Epidermal melanocyte (primary cell): ENCODE measurements around the gene KLF13.

Experiments
- DNase-seq: peaks from one replicate; pipeline ENCODE4 v3.0.0; 2011; ENCODE audit warnings: low spot score; ENCODE audit not compliant: insufficient read length

Gene KLF13

GRCh38 chr15:31300208-31300661 lies 26.4 kb upstream of the KLF13 start:
- peak; percentile 51 for DNase-seq

GRCh38 chr15:31300981-31301672 lies 25.5 kb upstream of the KLF13 start:
- DNase-seq, result no peak

DNA sequence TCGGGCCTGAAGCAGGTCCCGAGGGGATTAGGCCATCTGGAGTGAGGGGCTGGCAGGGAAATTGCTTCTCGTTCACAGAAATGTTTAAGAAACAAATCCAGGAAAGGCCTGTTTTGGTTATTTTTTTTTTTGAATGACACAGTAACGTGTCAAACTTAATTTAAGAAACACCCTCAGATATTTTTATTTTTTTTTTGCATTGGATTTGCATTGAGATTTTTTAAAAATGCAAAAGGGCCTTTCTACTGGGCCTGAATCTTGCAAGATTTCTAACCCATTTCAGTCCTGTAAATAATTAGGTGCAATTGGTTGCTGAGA lies 25.0 kb upstream of the KLF13 start:
- DNase-seq, result no peak

DNA sequence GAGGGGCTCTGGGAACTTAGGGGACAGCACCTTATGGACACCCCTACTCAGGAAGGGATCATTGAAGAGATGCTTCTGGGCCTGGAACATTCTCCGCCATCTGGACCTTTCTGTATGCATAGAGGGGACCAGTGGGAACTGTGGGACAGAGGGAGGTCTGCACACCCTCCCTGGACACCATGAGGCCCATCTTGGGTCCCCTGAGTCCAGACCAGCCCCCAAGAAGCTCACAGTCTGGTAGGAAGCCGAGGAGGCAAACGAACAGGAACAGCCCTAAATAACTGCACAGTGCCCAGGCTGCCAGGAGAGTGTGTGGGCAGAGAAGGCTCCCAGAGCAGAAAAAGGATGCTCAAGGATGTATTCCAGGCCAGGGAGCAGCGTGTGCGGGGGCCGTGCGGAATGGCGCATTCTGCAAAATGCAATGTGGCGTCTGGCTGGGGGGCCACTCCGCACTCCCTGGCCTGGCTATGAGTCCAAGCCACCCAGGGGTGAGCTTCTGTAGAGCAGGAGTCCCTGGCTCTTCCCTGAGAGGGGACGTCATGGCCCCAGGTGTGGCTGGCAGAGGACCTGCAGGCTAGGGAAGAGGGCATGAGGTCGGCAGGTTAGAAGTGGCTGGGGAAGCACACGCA lies 24.5 kb upstream of the KLF13 start:
- DNase-seq, result no peak

GRCh38 chr15:31302778-31303725 lies 23.6 kb upstream of the KLF13 start:
- no peak for DNase-seq

GRCh38 chr15:31303726-31304648 lies 22.6 kb upstream of the KLF13 start:
- DNase-seq, result no peak

DNA sequence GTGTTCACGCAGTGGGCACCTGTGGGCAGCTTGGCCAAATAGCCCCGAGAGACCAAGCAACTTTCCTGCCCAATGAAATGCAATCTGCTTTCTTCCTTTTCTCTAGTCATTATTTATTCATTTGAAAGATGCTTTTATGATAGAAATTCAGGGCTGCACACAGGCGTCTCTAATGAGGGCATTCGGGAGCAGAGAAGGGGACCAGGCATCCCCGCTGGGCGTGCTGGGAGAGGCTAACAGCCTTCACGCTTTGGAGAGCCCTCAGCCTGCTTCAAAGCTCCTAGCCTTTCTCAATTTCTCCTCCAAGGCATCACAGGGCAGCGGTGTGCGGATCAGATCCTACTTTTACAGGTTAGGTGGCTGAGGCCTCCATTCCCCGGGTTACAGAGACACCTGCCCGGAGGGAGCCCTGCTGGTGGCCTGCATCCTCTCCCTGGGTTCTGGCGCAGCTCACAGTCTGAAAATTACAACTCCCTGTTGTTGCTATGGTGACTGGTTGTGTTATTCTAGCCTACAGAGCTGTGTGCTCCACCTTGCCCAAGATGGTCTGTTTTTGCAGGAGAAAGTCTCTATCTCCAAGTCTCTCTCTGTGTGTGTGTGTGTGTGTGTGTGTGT lies 21.8 kb upstream of the KLF13 start:
- no peak for DNase-seq

GRCh38 chr15:31305375-31305774 lies 21.3 kb upstream of the KLF13 start:
- no peak for DNase-seq

- DNase-seq, result no peak
Measured at GRCh38 chr15:31305796-31306425, 20.7 kb upstream of the KLF13 start.

DNA sequence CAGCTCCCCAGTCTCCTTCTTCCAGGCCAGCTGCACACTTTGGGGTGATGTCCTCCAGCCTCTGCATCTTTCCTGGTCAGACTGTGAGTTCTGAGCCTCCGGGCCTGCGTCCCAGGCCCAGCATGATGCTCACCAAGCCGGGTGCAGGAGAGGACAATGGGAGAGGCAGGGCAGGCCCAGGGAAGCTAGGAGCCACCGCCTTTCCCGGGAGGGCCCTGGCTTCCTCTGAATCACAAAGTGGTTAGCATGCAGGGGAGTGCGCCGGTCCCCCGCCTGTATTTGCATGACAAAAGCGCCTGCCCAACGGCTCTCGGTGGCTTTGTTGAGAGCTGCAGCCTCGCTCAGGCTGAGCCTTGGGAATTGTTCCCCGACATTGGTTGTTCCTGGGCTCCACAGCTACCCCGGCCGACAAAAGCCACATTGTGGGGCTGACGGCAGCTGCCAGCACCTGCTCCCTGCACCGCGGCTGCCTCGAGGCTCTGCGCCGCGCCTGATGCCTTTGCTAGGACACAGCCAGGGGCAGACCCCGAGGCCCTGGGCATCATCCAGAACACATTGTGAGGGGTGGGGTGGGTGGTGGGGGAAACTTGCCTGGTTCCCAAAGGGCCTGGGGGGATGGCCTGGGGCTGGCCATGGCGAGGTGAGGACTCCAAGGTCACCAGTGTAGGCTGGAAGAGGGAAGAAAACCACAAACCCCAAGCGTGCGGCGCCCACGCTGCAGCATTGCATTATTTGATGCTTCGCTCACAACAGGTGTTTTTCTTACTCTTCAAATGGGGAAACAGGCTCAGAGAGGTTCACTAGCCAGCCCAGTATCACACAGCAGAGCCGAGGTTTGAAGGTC lies 20.0 kb upstream of the KLF13 start:
- no peak for DNase-seq

GRCh38 chr15:31307270-31308184 lies 19.1 kb upstream of the KLF13 start:
- DNase-seq, result no peak

DNA sequence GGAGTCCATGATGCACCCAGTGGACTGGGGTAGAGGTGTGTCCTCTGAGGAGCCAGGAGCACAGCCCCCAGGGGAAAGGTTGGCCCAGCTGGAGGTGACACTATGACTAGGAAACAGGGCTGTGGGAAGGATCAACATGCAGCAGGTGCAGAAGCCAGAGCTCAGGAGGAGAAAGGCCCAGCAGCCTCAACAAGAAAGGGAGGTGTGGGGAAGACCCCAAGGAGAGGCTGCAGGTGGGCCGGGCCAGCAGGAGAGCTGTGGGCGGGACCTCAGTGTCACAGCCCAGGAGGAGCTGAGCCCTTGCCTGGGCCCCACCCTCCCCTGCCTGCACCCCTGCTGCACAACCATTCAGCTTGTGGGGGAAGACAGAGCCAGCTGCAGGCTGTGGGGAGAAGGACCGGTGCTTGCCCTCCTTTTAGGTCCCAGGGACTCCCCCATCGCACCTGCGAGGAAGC lies 18.4 kb upstream of the KLF13 start:
- DNase-seq, result no peak

- no peak for DNase-seq
Measured at GRCh38 chr15:31309893-31310606, 16.6 kb upstream of the KLF13 start.

DNA sequence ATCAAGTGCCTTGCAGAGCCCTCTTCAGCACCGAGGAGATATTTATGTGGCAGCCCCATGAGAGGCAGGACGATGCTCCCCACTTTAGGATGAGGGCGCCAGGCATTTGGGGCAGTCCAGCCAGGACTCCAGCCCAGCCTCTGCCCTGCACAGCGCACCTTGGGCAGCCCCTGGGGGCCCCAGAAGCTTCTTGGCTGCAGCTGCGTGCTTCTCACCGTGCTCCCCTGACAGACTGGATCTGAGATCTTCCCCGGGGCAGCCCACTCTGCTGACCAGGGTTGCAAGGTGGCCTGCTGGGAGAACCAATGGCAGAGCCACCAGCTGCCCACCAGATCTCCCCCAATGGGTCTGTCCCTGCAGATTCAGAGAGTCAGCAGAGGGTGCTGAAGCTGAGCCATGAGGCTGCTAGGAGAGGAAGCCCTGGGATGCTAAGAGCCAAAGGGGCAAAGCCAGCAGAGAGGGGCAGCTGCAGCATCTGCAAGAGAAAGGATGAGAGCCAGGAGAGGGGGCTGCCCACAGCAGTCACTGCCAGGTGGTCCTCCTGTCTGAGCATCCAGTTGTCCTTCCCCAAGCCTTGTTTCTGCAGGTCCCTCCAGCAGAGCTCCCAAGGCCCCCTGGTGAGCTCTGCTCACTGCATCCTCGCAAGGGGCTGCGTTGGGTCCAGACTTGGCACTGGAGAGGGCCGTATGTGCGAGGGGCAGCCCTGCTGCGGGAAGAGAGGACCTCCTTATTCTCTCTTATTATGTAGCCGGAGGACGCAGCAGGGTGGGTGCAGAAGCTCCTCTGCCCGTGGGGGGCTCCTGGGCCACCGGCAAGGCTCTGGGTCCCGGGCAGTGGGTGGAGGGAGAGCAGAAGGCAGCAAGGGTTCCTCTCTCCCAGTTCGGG lies 14.7 kb upstream of the KLF13 start:
- no peak for DNase-seq

GRCh38 chr15:31313223-31313622 lies 13.4 kb upstream of the KLF13 start:
- no peak for DNase-seq

DNA sequence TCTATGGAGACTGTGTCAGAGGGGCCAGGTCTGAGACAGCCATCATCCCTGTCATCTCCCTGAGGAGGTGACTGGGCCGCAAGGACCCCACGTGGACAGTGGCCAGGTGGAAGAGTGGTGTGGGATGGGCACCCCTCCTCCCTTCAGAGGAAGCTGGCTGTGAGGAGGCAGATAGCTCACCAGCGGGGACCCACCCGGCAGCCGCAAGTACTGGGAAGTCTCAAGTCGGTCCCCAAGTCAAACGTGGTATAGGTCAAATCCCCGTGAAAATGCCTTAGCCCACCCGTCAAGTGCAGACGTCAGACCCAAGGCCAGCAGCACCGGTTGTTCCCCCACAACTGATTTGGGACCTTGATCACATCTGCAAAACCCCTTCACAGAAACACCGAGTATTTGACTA lies 12.3 kb upstream of the KLF13 start:
- DNase-seq, result no peak
